Germinal center (tissue), 1 donor: Measurements from ENCODE around the gene STK11IP.

Experiments
- DNase-seq: peaks from one replicate; pipeline ENCODE4 v3.0.0; 2012; ENCODE audit warnings: mixed read lengths, low spot score

Gene STK11IP, protein sequence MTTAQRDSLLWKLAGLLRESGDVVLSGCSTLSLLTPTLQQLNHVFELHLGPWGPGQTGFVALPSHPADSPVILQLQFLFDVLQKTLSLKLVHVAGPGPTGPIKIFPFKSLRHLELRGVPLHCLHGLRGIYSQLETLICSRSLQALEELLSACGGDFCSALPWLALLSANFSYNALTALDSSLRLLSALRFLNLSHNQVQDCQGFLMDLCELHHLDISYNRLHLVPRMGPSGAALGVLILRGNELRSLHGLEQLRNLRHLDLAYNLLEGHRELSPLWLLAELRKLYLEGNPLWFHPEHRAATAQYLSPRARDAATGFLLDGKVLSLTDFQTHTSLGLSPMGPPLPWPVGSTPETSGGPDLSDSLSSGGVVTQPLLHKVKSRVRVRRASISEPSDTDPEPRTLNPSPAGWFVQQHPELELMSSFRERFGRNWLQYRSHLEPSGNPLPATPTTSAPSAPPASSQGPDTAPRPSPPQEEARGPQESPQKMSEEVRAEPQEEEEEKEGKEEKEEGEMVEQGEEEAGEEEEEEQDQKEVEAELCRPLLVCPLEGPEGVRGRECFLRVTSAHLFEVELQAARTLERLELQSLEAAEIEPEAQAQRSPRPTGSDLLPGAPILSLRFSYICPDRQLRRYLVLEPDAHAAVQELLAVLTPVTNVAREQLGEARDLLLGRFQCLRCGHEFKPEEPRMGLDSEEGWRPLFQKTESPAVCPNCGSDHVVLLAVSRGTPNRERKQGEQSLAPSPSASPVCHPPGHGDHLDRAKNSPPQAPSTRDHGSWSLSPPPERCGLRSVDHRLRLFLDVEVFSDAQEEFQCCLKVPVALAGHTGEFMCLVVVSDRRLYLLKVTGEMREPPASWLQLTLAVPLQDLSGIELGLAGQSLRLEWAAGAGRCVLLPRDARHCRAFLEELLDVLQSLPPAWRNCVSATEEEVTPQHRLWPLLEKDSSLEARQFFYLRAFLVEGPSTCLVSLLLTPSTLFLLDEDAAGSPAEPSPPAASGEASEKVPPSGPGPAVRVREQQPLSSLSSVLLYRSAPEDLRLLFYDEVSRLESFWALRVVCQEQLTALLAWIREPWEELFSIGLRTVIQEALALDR

DNA sequence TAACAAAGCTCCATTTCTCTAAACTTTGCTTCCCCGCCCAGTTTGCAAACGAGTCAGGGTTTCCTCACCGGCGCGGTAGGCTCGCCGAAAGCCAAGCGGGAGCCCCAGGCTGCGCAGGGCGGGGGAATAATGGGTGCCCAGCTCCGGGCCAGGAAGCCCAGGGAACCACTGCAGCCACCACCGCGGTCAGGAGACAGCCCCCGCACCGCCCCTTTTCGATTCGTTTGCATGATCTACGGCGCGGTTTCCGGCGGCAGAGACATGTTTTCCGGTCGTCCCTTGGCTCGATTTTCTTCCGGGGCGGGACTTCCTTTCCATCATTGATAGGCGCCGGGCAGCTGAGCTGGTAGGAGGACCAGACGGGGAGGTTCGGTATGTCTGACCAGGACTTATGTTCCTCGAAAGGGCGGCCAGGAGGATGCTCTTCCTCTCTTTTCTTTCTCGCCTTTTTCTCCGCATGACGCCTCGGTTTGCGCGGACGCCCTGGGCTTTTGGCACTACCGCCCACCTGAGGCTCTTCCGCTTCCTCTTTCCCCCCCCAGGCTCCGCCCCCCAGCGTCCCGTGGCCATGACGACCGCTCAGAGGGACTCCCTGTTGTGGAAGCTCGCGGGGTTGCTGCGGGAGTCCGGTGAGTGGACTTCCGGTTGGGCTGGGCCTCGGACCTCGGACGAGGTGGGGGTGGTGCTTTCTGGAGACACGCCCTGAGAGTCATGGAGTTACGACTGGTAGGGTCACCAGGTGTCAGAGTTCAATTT is at the start of gene STK11IP:
Gene STK11IP (plus strand): TSS at position 306 of the 756 bp plus-strand sequence. CDS start 263 bp downstream, at position 569.
- DNase-seq: peak; percentile 93

DNA sequence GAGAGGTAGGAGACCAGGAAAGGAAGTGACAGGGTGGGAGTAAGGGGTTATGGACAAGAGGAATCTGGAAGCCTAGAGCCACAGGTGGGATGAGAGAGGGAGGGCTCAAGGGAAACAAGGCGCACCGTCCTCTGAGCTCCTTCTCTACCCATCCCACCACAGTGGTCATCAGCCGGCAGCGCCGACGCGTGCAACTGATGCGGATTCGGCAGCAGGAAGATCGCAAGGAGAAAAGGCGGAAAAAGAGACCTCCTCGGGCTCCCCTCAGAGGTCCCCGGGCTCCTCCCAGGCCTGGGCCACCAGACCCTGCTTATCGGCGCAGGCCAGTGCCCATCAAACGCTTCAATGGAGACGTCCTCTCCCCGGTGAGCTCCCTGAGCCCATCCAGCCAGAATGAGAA is 48.7 kb upstream of the STK11IP start:
- no peak for DNase-seq

DNA sequence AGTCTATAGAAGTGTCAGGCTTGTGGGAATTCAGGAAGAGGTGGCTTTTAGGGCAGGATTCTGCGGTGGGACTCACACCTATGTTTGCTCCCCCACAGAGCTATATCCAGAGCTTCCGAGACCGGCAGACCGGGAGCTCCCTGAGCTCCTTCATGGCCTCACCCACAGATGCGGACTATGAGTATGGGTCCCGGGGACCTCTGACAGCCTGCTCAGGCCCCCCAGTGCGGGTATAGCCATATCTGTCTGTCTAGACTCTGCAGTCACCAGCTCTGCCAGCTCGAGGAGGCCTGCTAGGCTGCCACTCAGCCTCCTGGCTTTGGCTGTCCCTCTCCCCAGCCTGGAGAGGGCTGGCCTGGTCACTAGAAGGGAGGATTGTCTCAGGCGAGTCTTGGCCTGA is 48.0 kb upstream of the STK11IP start:
- no peak for DNase-seq

DNA sequence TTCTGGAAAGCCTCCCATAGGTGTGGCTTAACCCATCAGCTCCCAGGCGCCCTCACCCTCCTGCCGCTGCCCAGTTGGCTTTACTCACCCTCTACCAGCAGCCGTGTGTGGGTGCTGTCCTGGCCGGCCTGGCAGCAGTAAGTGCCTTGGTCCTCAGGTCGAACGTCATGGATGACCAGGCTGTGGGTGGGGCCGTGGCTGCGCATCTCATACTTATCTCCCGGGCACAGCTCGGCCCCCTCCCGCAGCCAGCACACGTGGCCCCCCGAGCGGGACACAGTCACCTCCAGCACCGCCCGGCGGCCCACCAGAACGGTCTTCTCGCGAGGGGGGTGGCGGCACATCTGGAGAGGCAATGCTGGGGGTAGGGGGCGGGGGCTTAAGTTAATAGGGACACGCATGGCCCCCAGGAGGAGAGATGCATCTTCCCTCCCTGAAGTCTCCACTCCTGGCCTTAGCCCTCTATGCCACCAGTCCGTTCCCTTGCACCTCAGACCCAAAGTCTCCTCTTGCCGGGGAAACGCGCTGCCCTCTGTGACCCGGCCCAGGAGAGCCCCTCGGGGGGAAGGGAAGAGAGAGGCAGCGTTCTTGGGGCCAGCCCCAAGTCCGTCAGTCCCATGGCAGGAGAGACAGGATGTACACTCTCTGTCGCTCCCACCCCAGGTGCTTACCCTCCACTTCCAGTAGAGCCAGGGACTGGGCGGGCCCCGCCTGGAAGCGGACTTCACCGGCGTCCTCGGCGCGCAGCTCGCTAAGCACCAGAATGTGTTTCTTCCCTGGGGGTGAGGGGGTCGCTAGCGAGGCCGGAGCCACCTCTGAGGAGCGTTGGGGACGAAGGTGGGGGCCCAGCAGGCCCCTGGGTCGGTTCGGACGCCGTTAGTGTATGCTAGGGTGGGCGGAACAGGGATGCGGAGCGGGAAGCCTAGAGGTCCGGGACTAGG is 45.9 kb upstream of the STK11IP start:
- DNase-seq: peak; percentile 22

DNA sequence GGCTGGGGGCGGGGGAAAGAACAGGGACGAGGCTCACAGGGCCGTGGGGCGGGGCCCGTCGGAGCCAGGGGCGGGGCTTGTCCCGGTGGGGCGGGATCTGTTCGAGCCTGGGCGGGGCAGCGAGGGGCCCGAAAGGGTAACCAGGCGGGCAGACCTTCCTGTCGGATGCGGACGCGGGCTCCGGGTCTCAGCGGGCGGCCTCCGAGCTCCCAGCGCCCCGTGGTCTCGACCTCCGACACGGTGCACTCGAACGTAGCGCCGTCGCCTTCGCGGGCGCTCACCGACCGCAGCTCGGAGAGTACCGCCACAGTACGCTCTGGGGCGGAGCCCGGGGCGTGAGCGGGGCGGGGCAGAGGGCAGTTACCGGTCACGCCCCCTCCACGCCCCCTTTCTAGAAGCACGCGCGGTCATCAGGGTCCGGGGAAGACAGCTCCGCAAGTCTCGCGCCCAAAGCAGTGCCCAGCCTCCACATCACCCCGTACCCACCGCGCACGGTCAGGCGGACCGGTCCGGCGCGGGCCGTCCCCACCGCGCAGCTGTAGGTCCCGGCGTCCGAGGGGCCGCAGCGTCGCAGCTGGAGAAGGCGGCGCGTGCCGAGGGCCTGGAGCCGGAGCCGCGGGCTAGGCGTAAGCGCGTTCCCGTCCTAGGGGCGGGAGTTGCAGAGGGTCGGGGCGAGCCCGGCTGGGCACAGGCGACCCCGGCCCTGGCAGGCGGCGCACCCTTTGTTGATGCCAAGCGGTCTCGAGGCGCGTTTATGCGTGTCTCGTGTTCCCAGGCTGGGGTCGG is 45.1 kb upstream of the STK11IP start:
- DNase-seq: peak; percentile 87

DNA sequence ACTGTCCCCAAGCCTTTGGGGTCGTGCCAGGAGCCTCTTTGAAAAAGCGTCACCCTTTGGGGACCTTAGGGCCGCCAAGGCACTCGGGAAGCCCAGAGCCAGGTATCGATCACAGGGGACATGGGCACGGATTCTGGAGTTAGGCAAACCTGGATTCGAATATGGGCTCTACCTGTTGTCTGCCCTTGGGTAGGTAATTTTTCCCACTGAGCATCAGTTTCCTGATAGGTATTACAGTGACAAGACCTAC is 44.6 kb upstream of the STK11IP start:
- no peak for DNase-seq

DNA sequence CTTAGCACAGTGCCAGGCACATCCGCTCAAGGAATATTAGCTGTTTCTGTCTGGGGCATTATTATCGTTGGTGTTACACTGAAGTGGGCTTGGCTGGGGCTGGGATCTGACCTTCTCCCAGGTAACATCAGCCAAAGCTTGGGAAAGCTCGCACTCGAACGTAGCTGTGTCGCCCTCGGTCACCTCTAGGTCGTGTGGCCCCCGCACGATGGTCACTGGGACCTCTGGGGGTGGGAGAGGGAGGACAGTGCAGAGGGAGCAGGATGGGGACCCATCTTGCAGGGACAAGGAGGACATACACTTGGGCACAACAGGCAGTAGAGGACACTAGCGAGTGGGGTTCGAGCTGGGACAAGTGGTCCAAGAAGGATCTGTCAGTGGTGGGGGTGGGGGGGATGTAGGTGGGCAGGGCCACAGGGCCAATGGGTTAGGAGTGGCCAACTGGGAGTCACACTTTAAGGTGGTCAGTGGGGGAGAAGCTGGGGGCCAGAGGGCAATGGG is 44.1 kb upstream of the STK11IP start:
- DNase-seq: no peak

DNA sequence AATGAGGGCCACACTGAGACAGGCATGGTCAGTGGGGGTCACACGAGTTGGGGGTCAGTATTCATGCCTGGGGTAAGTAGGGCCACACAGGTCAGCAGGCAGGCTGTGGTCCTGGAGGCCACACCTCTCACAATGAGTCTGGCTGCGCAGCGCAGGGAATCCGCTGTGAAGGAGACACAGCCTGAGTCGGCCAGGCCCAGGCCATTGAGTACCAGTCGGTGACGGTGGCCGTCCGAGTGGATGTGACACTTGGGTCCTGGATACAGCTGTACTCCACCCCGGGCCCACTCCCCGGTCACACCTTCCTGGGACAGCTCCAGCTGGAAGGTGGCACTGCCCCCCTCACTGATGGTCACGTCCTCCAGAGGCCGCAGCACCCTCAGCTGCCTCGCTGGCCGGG is 43.3 kb upstream of the STK11IP start:
- DNase-seq: no peak

DNA sequence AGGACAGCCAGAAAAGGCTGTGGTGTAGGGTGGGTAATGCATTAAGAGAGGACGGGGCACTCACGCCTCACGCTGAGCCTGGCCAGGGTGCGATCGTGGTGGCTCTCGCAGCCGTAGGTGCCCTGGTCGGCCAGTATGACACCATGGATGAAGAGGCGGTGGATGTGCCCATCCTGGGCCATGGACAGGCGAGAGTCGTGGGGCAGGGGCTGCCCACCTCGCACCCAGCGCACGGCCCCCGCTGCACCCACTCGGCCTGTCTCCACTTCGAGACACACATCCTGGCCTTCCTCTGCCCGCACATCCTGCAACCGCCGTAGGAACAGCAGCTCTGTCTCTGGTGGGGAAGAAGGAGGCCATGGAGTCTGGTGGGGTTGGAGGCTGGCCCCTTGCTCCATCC is 41.7 kb upstream of the STK11IP start:
- no peak for DNase-seq

DNA sequence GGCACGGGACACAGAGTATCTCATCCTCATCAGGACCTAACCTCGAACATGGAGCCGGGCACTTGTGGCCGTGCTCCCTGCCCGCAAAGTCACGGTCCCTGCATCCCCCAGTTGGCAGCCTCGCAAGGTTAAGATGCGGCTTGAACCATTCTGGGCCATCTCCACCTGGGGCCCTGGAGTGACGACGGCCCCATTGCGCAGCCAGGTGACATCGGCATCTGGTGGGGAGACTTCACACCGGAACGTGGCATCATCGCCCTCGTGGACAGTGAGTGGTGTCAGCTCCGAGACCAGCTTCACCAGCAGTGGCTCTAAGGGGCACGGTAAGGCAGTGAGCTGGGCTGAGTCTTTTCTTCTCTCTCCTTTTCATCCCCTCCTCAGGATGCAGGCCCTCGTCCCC is 41.2 kb upstream of the STK11IP start:
- DNase-seq: no peak

DNA sequence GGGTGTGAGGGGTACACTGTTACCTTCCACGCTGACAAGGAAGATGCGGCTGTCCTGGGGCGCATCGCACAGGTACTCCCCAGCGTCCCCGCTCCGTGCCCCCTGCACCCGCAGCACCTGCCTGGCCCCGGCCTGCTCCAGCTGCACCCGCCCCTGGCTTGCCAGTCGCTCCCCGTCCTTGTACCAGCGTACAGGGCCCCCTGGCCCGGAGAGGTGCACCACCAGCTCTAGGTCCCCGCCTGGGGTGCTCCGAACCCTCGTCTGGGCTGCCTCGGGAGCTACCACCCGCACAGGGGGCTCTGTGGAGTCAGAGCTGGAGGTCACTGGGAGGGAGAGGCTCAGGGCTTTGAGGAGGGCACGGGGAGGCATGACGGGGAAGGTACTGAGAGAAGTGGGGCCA is 40.3 kb upstream of the STK11IP start:
- no peak for DNase-seq

DNA sequence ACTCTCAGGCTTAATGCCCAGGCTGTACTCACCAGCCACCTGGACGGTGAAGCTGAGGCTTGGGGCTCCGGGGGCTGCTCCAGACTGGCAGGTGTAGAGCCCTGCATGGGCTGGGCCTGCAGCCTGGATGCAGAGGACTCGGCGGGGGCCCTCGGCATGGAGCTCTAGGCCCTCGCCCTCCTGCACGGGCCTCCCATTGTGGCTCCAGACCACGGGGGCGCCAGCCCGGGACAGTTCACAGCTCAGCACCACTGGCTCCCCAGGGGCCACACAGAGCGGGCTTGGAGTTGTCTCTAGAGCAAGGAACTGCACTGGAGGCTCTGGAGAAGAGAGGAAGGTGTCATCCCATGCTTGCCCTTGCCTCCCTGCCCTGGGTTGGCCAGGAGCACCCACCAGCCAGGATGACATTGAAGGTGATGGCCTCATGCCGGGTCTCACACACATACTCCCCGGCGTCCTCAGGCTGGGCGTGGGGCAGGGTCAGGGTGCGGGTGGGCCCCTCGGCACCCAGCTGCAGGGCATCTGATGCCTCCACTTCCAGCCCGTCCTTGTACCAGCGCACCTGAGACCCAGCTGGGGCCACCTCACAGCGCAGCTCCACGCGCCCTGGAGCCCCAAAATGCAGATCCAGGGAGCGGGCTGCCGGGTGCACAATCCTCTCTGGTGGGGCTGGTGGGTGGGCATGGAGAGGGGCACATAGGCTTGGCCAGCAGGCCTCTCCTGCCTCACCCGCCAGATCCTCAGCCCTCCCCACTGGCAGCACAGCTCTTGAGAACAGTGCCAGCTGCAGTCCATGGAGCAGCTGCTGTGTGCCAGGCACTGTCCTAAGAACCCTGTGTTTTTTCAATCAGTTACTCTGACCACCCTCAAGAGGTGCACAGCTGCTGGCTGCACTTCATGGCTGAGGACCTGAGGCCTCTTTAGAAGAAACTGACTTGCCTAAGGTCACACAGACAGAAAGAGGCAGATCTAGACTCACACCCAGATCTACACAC is 39.6 kb upstream of the STK11IP start:
- no peak for DNase-seq

DNA sequence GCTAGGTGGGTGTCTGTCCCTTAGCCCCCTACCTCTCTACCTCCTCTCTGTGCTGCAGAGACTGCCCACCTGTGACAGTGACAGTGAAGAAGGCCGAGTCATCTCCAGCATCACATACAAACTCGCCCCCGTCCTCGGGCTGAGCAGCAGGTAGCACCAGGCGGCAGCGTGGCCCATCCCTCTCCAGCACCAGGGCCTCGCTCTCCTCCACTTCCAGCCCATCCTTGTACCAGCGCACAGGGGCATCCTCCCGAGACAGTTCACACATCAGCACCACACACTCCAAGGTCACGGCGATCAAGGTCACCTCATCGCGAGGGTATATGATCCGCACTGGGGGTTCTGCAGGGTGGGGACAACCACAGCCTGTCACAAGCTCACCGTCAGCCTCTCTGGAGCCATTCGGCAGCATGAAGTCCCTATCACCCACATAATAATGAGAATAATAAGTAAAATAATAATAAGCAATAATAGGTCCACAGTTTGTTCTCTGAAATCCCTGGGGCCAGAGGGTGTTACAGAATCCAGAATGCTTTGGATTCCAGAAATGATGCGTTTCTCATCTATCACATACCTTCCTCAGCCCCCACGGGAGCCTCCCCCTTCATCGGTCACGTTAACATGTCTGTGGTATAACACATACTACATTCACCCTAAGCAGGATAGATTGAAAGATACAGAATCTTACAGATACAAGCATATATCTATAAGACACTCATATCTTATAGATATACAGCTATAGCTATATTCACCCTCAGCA is 38.3 kb upstream of the STK11IP start:
- no peak for DNase-seq

DNA sequence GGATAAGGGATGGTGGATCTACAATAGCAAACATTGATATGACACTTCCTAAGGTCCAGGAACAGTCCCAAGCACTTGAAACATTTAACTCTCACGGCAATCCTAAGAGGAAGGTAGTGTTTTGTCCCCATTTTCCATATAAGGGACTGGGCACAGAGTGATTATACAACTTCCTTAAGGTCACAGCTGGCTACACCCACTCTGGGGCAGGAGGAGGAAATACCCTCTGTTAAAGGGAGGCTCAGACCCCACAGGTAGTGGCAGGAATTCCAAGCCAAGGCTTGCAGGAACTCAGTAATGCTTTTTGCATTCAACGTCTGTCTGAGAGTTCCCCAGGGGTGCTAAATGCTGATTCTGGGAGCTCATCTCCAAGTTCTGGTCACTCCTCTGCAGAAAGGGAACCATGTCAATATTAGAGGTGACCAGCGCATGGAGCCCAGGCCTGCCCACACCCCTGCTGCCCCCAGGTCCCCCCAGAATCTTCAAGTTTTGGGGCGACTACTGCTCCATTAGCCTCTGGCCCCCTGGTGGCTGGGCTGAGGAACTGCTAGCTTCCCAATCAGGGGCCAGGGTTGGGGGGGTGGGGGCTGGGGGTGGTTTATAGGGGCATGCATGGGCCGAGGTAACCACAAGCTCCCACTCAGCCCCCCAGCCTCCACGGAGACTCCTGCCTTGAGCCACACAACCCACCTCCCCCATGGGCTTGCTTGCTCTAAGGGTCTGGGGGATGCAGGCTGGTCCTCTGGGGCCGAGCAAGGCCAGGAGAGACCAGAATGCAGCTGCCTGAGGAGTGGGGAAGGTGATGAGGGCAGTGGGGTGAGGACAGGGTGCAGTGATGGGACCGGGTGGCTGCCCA is 37.4 kb upstream of the STK11IP start:
- DNase-seq: peak; percentile 70

DNA sequence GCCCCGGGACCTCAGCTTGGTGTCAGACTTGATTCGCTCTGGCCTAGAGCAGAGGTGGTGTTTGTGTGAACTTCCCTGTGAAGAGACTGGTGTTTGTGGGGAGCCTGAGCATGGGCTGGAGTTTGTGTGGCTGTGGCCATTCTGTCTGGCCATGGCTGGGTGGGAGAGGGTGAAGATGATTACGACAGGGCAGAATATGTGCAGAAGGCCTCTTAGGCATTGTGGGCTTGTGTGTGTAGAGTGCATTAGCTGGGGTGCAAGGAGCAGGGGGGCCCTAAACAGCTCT is 36.8 kb upstream of the STK11IP start:
- DNase-seq: no peak

DNA sequence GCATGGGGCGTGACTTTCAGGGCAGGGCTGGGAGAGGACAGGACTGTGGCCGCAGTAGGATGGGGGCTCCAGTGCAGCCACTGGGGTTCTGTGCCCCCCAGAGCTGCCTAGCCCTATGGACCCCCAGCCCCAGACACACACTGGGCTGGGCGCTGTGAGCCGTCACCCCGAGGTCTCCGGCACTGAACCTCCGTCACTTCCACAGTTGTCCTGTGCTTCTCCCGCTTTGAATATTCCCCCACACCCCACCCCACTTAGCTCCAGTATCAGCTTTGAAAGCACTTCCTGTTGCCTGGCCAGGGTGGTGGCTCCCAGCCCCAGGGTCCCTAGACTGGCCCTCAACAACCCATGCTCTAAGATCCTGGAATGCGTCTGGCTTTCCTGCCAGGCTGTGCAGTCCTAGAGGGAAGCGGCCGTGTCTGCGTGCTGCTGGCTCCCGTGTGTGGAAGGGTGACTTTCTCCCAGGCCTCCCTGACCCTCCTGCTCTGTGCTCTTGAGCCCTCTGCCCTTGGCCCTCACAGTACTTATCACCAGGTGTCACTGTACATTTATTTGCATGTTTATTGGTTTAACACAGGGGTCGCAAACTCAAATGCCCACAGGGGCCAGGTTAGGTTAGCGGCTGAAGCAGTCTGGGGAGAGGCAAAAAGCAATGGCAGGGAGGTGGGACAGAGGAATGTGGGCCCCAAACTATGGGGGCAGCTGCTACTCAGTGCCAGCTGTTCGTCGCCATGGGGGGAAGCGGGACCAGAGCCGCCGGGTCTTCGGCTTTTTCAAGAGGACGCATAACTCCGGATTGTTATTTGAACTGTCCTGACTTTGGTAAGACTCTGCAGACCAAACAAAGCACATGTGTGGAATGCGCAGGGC is 36.2 kb upstream of the STK11IP start:
- DNase-seq: no peak
